Measurements from ENCODE around the gene PRKAG2.
"Not testable (repeated sequence)": the region's sequence is repeated elsewhere in the genome, so short reads cannot be mapped to it uniquely, and the experiment has no call there.

The PRKAG2 gene

GRCh38 chr7:151755131-151755801 lies 121.6 kb downstream of the PRKAG2 start:
- no peak for TF ChIP-seq CTCF (IDR thresholded peaks at IDR 0.05; ENCODE audit: low read depth, low read length, missing control alignments)
- H3K4me3 ChIP-seq (ENCODE audit: low read depth, low read length) = no peak overlapping the region
- in situ Hi-C loops (cut with HindIII; ENCODE audit: low sequenced_read_pairs) = no loop called here
- DNase-seq (ENCODE audit: low read depth) = no peak

- DNase-seq (ENCODE audit: low read depth) = no peak
- no peak for TF ChIP-seq CTCF (IDR thresholded peaks at IDR 0.05; ENCODE audit: low read depth, low read length, missing control alignments)
- in situ Hi-C loops (cut with HindIII; ENCODE audit: low sequenced_read_pairs) = no loop called here
- H3K4me3 ChIP-seq (ENCODE audit: low read depth, low read length) = no peak overlapping the region
These were observed 122.2 kb downstream of the PRKAG2 start for GRCh38 chr7:151754688-151755130.

- no peak overlapping the region for H3K4me3 ChIP-seq (ENCODE audit: low read depth, low read length)
- peak; percentile 98 for DNase-seq (ENCODE audit: low read depth)
- peak; percentile 98 for TF ChIP-seq CTCF (IDR thresholded peaks at IDR 0.05; ENCODE audit: low read depth, low read length, missing control alignments)
- in situ Hi-C loops (cut with HindIII; ENCODE audit: low sequenced_read_pairs) = no loop called here
These were observed 122.7 kb downstream of the PRKAG2 start for GRCh38 chr7:151754142-151754590.

- in situ Hi-C loops (cut with HindIII; ENCODE audit: low sequenced_read_pairs) = no loop called here
- no peak for DNase-seq (ENCODE audit: low read depth)
- no peak overlapping the region for H3K4me3 ChIP-seq (ENCODE audit: low read depth, low read length)
- TF ChIP-seq CTCF (IDR thresholded peaks at IDR 0.05; ENCODE audit: low read depth, low read length, missing control alignments) = no peak
These were observed 123.9 kb downstream of the PRKAG2 start for GRCh38 chr7:151752816-151753595.

- in situ Hi-C loops (cut with HindIII; ENCODE audit: low sequenced_read_pairs) = no loop called here
- no peak overlapping the region for H3K4me3 ChIP-seq (ENCODE audit: low read depth, low read length)
- DNase-seq (ENCODE audit: low read depth) = no peak
- TF ChIP-seq CTCF (IDR thresholded peaks at IDR 0.05; ENCODE audit: low read depth, low read length, missing control alignments) = no peak
These were observed 124.9 kb downstream of the PRKAG2 start for GRCh38 chr7:151752037-151752436.

- no peak overlapping the region for H3K4me3 ChIP-seq (ENCODE audit: low read depth, low read length)
- no peak for DNase-seq (ENCODE audit: low read depth)
- in situ Hi-C loops (cut with HindIII; ENCODE audit: low sequenced_read_pairs) = loop anchor here (25.0 kb wide), 1 partner anchor 386 kb away; no protein-coding TSS in a partner anchor
- no peak for TF ChIP-seq CTCF (IDR thresholded peaks at IDR 0.05; ENCODE audit: low read depth, low read length, missing control alignments)
These were observed 128.2 kb downstream of the PRKAG2 start for GRCh38 chr7:151748733-151749132.

GRCh38 chr7:151748021-151748420 lies 128.9 kb downstream of the PRKAG2 start:
- not testable (repeated sequence) for H3K4me3 ChIP-seq (ENCODE audit: low read depth, low read length); DNase-seq (ENCODE audit: low read depth)
- in situ Hi-C loops (cut with HindIII; ENCODE audit: low sequenced_read_pairs) = loop anchor here (25.0 kb wide), 1 partner anchor 386 kb away; no protein-coding TSS in a partner anchor
